A549 (cell line): Measurements from ENCODE around the gene VSNL1.

Experiments
- CHD2 ChIP-seq: fragments of 150-350 bp; IDR thresholded peaks from 2 replicates; pipeline ENCODE4 v1.6.1; 2014; ENCODE audit warnings: low read length; ENCODE audit not compliant: partially characterized antibody
- CTCF ChIP-seq: fragments of >200 bp; sonication (Bioruptor Twin); formaldehyde crosslinking; IDR thresholded peaks from 3 replicates; pipeline ENCODE4 v1.5.1; 2016
- EP300 ChIP-seq, 2 experiments: fragments of >200 bp; sonication (Bioruptor Twin); formaldehyde crosslinking; IDR thresholded peaks; 2 replicates in 1 of 2; 3 replicates in 1 of 2; pipeline ENCODE4 v1.6.1; 2016 to 2017
- HMGXB4 ChIP-seq: fragments of 250-450 bp; sonication (Bioruptor Pico); IDR thresholded peaks from 2 replicates; pipeline ENCODE4 v1.5.0; 2021; ENCODE audit warnings: mild to moderate bottlenecking, moderate library complexity, borderline replicate concordance
- HOXA7 ChIP-seq: fragments of 250-450 bp; sonication (Bioruptor Pico); IDR thresholded peaks from 2 replicates; pipeline ENCODE4 v1.5.0; 2020; ENCODE audit warnings: mild to moderate bottlenecking, moderate library complexity
- PHF8 ChIP-seq: fragments of 200-600 bp; sonication (generic); IDR thresholded peaks from 2 replicates; pipeline ENCODE4 v1.6.1; 2016; ENCODE audit warnings: low read depth, mild to moderate bottlenecking, antibody characterized with exemption, moderate library complexity, borderline replicate concordance
- POLR2A ChIP-seq: IDR thresholded peaks from 2 replicates; pipeline ENCODE4 v1.6.1; 2012; ENCODE audit warnings: mild to moderate bottlenecking, low read length
- POLR2AphosphoS2 ChIP-seq: conservative IDR thresholded peaks from 2 replicates; pipeline ENCODE4 v1.6.1; 2012; ENCODE audit warnings: low read length, improper control_type of control experiment, inconsistent platforms
- RFX5 ChIP-seq: fragments of 450-650 bp; IDR thresholded peaks from 2 replicates; pipeline ENCODE4 v1.7.1; 2014; ENCODE audit warnings: antibody characterized with exemption, mild to moderate bottlenecking, moderate library complexity
- SMC3 ChIP-seq: fragments of >200 bp; sonication (Bioruptor Twin); formaldehyde crosslinking; IDR thresholded peaks from 3 replicates; pipeline ENCODE4 v1.6.1; 2018; ENCODE audit warnings: inconsistent platforms
- TF ChIP-seq, protein P1 (sequence below): fragments of >200 bp; sonication (Bioruptor Twin); formaldehyde crosslinking; IDR thresholded peaks from 3 replicates; pipeline ENCODE4 v1.6.1; 2016

GRCh38 chr2:17497718-17498117 lies 42.8 kb upstream of the VSNL1 start:
- no peak for TF ChIP-seq EP300 (IDR thresholded peaks at IDR 0.05)
- TF ChIP-seq HMGXB4 (CRISPR knock-in tag): no peak
- no peak for TF ChIP-seq CTCF
- no peak for TF ChIP-seq POLR2AphosphoS2
- no peak for TF ChIP-seq SMC3
- no peak for TF ChIP-seq PHF8
- TF ChIP-seq HOXA7 (CRISPR knock-in tag): no peak
- TF ChIP-seq POLR2A: no peak
- TF ChIP-seq RFX5: no peak
- no peak for TF ChIP-seq CHD2
- TF ChIP-seq, protein P1, sequence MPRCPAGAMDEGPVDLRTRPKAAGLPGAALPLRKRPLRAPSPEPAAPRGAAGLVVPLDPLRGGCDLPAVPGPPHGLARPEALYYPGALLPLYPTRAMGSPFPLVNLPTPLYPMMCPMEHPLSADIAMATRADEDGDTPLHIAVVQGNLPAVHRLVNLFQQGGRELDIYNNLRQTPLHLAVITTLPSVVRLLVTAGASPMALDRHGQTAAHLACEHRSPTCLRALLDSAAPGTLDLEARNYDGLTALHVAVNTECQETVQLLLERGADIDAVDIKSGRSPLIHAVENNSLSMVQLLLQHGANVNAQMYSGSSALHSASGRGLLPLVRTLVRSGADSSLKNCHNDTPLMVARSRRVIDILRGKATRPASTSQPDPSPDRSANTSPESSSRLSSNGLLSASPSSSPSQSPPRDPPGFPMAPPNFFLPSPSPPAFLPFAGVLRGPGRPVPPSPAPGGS: no peak
